HEK293 (cell line): ENCODE measurements around the gene MSMO1.

Experiments used
- CTCF ChIA-PET: fragments of 350-600 bp; formaldehyde crosslinking; extraction: SDS; loops from one replicate; lab custom pipeline; 2021; ENCODE audit warnings: antibody characterized with exemption; lab: Yijun Ruan, JAX
- POLR2A ChIA-PET: fragments of 300-600 bp; formaldehyde crosslinking; extraction: SDS; loops from one replicate; lab custom pipeline; 2020; ENCODE audit warnings: antibody characterized with exemption, inconsistent platforms; lab: Yijun Ruan, JAX
- H3K27ac ChIP-seq: fragments of 200-500 bp; sonication (Bioruptor generic); 2 replicates; pipeline ENCODE4 v1.5.1; 2014; ENCODE audit warnings: low read depth, low read length, control low read depth, inconsistent platforms; ENCODE audit errors: extremely low read depth
- H3K36me3 ChIP-seq, 2 experiments: fragments of 200-500 bp in 1 of 2; sonication (Bioruptor generic) in 1 of 2; 1 replicate in 1 of 2; 2 replicates in 1 of 2; pipeline ENCODE4 v1.5.1; 2014 to 2017; ENCODE audit warnings: inconsistent platforms in 2 of 2, low read length in 2 of 2; ENCODE audit not compliant: control insufficient read depth in 2 of 2, insufficient read depth in 1 of 2
- H3K4me1 ChIP-seq: fragments of 200-500 bp; sonication (Bioruptor generic); 2 replicates; pipeline ENCODE4 v1.5.1; 2014; ENCODE audit warnings: mild to moderate bottlenecking, low read length, inconsistent platforms; ENCODE audit not compliant: control insufficient read depth, insufficient read depth
- H3K4me3 ChIP-seq: 2 replicates; pipeline ENCODE4 v1.5.1; 2011; ENCODE audit warnings: low read depth, mild to moderate bottlenecking, control low read depth, low read length, moderate library complexity
- H3K9me3 ChIP-seq: fragments of 200-500 bp; sonication (Bioruptor generic); 2 replicates; pipeline ENCODE4 v1.5.1; 2014; ENCODE audit warnings: low read depth, low read length, inconsistent platforms; ENCODE audit not compliant: control insufficient read depth, insufficient read depth
- GLI4 ChIP-seq: fragments of 450-650 bp; formaldehyde crosslinking; IDR thresholded peaks from 2 replicates; pipeline ENCODE4 v1.5.1; 2016; ENCODE audit warnings: missing biosample characterization, missing genetic modification characterization
- HOXA7 ChIP-seq: sonication (generic); formaldehyde crosslinking; IDR thresholded peaks from 2 replicates; pipeline ENCODE4 v1.8.1; 2022; ENCODE audit warnings: missing genetic modification reagents, borderline replicate concordance
- KLF1 ChIP-seq: fragments of 450-650 bp; formaldehyde crosslinking; IDR thresholded peaks from 2 replicates; pipeline ENCODE4 v1.5.1; 2016; ENCODE audit warnings: missing biosample characterization, missing genetic modification characterization
- KLF16 ChIP-seq: fragments of 450-650 bp; formaldehyde crosslinking; IDR thresholded peaks from 2 replicates; pipeline ENCODE4 v1.5.1; 2017; ENCODE audit warnings: missing biosample characterization, missing genetic modification characterization
- SCRT1 ChIP-seq: fragments of 450-650 bp; formaldehyde crosslinking; IDR thresholded peaks from 2 replicates; pipeline ENCODE4 v1.5.1; 2016; ENCODE audit warnings: missing biosample characterization, missing genetic modification characterization, borderline replicate concordance
- ZNF132 ChIP-seq: fragments of 450-650 bp; formaldehyde crosslinking; IDR thresholded peaks from 2 replicates; pipeline ENCODE4 v1.5.1; 2017; ENCODE audit warnings: missing biosample characterization, missing genetic modification characterization, borderline replicate concordance
- ZNF157 ChIP-seq: fragments of 450-650 bp; formaldehyde crosslinking; IDR thresholded peaks from 2 replicates; pipeline ENCODE4 v1.5.1; 2016; ENCODE audit warnings: missing biosample characterization, missing genetic modification characterization
- ZNF292 ChIP-seq: fragments of 450-650 bp; formaldehyde crosslinking; IDR thresholded peaks from 2 replicates; pipeline ENCODE4 v1.5.1; 2016; ENCODE audit warnings: low read depth, missing biosample characterization, missing genetic modification characterization, borderline replicate concordance
- ZNF335 ChIP-seq: fragments of 450-650 bp; formaldehyde crosslinking; conservative IDR thresholded peaks from 2 replicates; pipeline ENCODE4 v1.5.1; 2016; ENCODE audit warnings: missing biosample characterization, missing genetic modification characterization
- ZNF404 ChIP-seq: fragments of 450-650 bp; formaldehyde crosslinking; IDR thresholded peaks from 2 replicates; pipeline ENCODE4 v1.5.1; 2017; ENCODE audit warnings: missing biosample characterization, missing genetic modification characterization
- ZNF670 ChIP-seq: fragments of 450-650 bp; formaldehyde crosslinking; IDR thresholded peaks from 2 replicates; pipeline ENCODE4 v1.5.1; 2016; ENCODE audit warnings: missing biosample characterization, missing genetic modification characterization, low read depth
- ZNF777 ChIP-seq: fragments of 450-650 bp; formaldehyde crosslinking; IDR thresholded peaks from 2 replicates; pipeline ENCODE4 v1.5.1; 2017; ENCODE audit warnings: missing biosample characterization, missing genetic modification characterization, borderline replicate concordance
- ZSCAN30 ChIP-seq: fragments of 450-650 bp; IDR thresholded peaks from 2 replicates; pipeline ENCODE4 v1.5.1; 2018; ENCODE audit warnings: missing biosample characterization, mild to moderate bottlenecking, missing genetic modification characterization, moderate library complexity
- TF ChIP-seq, protein P1 (sequence below): fragments of 450-650 bp; formaldehyde crosslinking; IDR thresholded peaks from 2 replicates; pipeline ENCODE4 v1.5.1; 2016; ENCODE audit warnings: missing biosample characterization, missing genetic modification characterization, low read depth
- TF ChIP-seq, protein P2 (sequence below): fragments of 450-650 bp; formaldehyde crosslinking; IDR thresholded peaks from 2 replicates; pipeline ENCODE4 v1.5.1; 2016; ENCODE audit warnings: missing biosample characterization, missing genetic modification characterization
- TF ChIP-seq, protein P3 (sequence below): fragments of 450-650 bp; formaldehyde crosslinking; IDR thresholded peaks from 2 replicates; pipeline ENCODE4 v1.5.1; 2016; ENCODE audit warnings: missing biosample characterization, missing genetic modification characterization
- TF ChIP-seq, protein P4 (sequence below): fragments of 450-650 bp; formaldehyde crosslinking; IDR thresholded peaks from 2 replicates; pipeline ENCODE4 v1.5.1; 2016; ENCODE audit warnings: missing biosample characterization, missing genetic modification characterization
- TF ChIP-seq, protein P5 (sequence below): fragments of 450-650 bp; formaldehyde crosslinking; IDR thresholded peaks from 2 replicates; pipeline ENCODE4 v1.5.1; 2017; ENCODE audit warnings: missing biosample characterization, missing genetic modification characterization
- TF ChIP-seq, protein P6 (sequence below): fragments of 450-650 bp; formaldehyde crosslinking; IDR thresholded peaks from 2 replicates; pipeline ENCODE4 v1.5.1; 2016; ENCODE audit warnings: missing biosample characterization, missing genetic modification characterization

Gene MSMO1

DNA sequence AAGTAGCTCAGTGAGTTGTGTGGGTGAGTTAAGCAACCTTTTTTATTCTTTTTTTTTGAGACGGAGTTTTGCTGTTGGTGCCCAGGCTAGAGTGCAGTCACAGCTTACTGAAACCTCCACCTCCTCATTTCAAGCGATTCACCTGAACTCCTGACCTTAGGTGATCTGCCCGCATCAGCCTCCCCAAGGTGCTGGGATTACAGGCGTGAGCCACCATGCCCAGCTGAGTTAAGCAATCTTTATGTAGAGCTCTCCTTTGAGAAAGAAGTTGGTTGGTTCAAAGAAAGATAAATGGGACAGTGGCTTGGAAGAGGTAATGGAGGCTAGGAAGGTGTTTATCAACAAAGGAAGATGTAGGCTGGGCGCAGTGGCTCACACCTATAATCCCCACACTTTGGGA is 3.2 kb downstream of the MSMO1 start:
- ChIA-PET CTCF (interaction anchor here (0.7 to 1.4 kb wide), 2 partner anchors 131 to 199 kb away, joined by 3 to 7 read pairs; no protein-coding TSS in a partner anchor), POLR2A (no interaction called here)
- no peak overlapping the region for H3K4me3 ChIP-seq
- no peaks in the 10 kb centered on the region for H3K4me1 ChIP-seq
- H3K36me3 ChIP-seq: peaks cover 13 to 15% of the 10 kb centered on the region in 2 experiments; a peak in 2 of 3 replicates
- TF ChIP-seq ZSCAN30 (tag by site-specific recombination): no peak
- no peak for TF ChIP-seq KLF1 (tag by site-specific recombination)
- TF ChIP-seq ZNF157: no peak
- TF ChIP-seq ZNF404: no peak
- TF ChIP-seq GLI4 (tag by site-specific recombination): no peak
- TF ChIP-seq, protein P1, sequence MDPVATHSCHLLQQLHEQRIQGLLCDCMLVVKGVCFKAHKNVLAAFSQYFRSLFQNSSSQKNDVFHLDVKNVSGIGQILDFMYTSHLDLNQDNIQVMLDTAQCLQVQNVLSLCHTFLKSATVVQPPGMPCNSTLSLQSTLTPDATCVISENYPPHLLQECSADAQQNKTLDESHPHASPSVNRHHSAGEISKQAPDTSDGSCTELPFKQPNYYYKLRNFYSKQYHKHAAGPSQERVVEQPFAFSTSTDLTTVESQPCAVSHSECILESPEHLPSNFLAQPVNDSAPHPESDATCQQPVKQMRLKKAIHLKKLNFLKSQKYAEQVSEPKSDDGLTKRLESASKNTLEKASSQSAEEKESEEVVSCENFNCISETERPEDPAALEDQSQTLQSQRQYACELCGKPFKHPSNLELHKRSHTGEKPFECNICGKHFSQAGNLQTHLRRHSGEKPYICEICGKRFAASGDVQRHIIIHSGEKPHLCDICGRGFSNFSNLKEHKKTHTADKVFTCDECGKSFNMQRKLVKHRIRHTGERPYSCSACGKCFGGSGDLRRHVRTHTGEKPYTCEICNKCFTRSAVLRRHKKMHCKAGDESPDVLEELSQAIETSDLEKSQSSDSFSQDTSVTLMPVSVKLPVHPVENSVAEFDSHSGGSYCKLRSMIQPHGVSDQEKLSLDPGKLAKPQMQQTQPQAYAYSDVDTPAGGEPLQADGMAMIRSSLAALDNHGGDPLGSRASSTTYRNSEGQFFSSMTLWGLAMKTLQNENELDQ (tag by site-specific recombination): no peak
- TF ChIP-seq ZNF132: no peak
- TF ChIP-seq SCRT1: no peak
- TF ChIP-seq, protein P2, sequence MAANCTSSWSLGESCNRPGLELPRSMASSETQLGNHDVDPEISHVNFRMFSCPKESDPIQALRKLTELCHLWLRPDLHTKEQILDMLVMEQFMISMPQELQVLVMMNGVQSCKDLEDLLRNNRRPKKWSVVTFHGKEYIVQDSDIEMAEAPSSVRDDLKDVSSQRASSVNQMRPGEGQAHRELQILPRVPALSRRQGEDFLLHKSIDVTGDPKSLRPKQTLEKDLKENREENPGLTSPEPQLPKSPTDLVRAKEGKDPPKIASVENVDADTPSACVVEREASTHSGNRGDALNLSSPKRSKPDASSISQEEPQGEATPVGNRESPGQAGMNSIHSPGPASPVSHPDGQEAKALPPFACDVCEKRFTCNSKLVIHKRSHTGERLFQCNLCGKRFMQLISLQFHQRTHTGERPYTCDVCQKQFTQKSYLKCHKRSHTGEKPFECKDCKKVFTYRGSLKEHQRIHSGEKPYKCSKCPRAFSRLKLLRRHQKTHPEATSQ: no peak
- no peak for TF ChIP-seq ZNF335
- no peak for TF ChIP-seq KLF16 (tag by site-specific recombination)
- no peak for TF ChIP-seq HOXA7 (CRISPR knock-in tag)
- TF ChIP-seq ZNF777 (tag by site-specific recombination): no peak
- TF ChIP-seq, protein P3, sequence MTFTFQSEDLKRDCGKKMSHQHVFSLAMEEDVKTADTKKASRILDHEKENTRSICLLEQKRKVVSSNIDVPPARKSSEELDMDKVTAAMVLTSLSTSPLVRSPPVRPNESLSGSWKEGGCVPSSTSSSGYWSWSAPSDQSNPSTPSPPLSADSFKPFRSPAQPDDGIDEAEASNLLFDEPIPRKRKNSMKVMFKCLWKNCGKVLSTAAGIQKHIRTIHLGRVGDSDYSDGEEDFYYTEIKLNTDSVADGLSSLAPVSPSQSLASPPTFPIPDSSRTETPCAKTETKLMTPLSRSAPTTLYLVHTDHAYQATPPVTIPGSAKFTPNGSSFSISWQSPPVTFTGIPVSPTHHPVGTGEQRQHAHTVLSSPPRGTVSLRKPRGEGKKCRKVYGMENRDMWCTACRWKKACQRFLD (tag by site-specific recombination): no peak
- no peak for TF ChIP-seq ZNF292 (tag by site-specific recombination)
- no peak overlapping the region for H3K27ac ChIP-seq
- no peaks in the 10 kb centered on the region for H3K9me3 ChIP-seq

DNA sequence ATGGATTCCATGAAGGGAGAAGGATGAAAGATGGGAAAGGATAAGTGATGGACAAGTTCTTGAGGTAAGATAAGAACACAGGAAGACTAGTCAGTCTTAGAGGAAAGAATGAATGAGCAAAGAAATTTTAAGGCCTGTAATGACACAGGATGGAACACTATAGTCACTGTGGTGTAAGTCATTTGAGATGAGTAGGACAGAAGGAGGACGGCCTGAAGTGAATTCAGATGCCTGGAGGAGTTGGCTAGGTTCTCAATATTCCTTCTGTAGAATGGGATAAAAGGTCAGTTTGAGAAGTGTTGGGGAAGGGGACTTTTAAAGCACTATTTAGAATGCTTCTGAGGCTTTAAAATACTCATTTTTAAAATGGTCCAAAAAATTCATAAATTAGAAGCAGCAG is 3.9 kb downstream of the MSMO1 start:
- no peaks in the 10 kb centered on the region for H3K4me1 ChIP-seq
- no peaks in the 10 kb centered on the region for H3K9me3 ChIP-seq
- H3K36me3 ChIP-seq: peaks cover 13 to 15% of the 10 kb centered on the region in 2 experiments; a peak in 2 of 3 replicates
- ChIA-PET POLR2A (no interaction called here), CTCF (interaction anchor here (0.6 kb wide), 1 partner anchor 36 kb away, joined by 3 read pairs; no protein-coding TSS in a partner anchor)
- TF ChIP-seq ZNF670 (tag by site-specific recombination): no peak
- TF ChIP-seq, protein P4, sequence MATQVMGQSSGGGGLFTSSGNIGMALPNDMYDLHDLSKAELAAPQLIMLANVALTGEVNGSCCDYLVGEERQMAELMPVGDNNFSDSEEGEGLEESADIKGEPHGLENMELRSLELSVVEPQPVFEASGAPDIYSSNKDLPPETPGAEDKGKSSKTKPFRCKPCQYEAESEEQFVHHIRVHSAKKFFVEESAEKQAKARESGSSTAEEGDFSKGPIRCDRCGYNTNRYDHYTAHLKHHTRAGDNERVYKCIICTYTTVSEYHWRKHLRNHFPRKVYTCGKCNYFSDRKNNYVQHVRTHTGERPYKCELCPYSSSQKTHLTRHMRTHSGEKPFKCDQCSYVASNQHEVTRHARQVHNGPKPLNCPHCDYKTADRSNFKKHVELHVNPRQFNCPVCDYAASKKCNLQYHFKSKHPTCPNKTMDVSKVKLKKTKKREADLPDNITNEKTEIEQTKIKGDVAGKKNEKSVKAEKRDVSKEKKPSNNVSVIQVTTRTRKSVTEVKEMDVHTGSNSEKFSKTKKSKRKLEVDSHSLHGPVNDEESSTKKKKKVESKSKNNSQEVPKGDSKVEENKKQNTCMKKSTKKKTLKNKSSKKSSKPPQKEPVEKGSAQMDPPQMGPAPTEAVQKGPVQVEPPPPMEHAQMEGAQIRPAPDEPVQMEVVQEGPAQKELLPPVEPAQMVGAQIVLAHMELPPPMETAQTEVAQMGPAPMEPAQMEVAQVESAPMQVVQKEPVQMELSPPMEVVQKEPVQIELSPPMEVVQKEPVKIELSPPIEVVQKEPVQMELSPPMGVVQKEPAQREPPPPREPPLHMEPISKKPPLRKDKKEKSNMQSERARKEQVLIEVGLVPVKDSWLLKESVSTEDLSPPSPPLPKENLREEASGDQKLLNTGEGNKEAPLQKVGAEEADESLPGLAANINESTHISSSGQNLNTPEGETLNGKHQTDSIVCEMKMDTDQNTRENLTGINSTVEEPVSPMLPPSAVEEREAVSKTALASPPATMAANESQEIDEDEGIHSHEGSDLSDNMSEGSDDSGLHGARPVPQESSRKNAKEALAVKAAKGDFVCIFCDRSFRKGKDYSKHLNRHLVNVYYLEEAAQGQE (tag by site-specific recombination): no peak
- TF ChIP-seq, protein P5, sequence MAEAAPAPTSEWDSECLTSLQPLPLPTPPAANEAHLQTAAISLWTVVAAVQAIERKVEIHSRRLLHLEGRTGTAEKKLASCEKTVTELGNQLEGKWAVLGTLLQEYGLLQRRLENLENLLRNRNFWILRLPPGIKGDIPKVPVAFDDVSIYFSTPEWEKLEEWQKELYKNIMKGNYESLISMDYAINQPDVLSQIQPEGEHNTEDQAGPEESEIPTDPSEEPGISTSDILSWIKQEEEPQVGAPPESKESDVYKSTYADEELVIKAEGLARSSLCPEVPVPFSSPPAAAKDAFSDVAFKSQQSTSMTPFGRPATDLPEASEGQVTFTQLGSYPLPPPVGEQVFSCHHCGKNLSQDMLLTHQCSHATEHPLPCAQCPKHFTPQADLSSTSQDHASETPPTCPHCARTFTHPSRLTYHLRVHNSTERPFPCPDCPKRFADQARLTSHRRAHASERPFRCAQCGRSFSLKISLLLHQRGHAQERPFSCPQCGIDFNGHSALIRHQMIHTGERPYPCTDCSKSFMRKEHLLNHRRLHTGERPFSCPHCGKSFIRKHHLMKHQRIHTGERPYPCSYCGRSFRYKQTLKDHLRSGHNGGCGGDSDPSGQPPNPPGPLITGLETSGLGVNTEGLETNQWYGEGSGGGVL (tag by site-specific recombination): no peak
- TF ChIP-seq, protein P6, sequence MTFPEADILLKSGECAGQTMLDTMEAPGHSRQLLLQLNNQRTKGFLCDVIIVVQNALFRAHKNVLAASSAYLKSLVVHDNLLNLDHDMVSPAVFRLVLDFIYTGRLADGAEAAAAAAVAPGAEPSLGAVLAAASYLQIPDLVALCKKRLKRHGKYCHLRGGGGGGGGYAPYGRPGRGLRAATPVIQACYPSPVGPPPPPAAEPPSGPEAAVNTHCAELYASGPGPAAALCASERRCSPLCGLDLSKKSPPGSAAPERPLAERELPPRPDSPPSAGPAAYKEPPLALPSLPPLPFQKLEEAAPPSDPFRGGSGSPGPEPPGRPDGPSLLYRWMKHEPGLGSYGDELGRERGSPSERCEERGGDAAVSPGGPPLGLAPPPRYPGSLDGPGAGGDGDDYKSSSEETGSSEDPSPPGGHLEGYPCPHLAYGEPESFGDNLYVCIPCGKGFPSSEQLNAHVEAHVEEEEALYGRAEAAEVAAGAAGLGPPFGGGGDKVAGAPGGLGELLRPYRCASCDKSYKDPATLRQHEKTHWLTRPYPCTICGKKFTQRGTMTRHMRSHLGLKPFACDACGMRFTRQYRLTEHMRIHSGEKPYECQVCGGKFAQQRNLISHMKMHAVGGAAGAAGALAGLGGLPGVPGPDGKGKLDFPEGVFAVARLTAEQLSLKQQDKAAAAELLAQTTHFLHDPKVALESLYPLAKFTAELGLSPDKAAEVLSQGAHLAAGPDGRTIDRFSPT (tag by site-specific recombination): no peak
- no peak overlapping the region for H3K4me3 ChIP-seq
- no peak overlapping the region for H3K27ac ChIP-seq
